Heart left ventricle (tissue), 13 donors: Measurements from ENCODE around the gene PCDHA2.

Experiments used
- CTCF ChIP-seq, 12 donors: fragments of 200-600 bp; sonication (generic) in 4 of 12; IDR thresholded peaks; one replicate each; pipeline versions ENCODE4 v1.5.0 to v1.8.0; 2018 to 2022; ENCODE audit warnings: antibody characterized with exemption in 12 of 12, mild to moderate bottlenecking in 5 of 12
- POLR2A ChIP-seq, 2 donors: fragments of 450-650 bp; IDR thresholded peaks; one replicate each; pipeline ENCODE4 v1.6.1; 2017; ENCODE audit warnings: antibody characterized with exemption in 2 of 2, mild to moderate bottlenecking in 2 of 2, moderate library complexity in 2 of 2
- donor health status: ischemic (EF 13 %, LVEDD 7.1; RV severe dilation, severe dysfunction).
- donor health status: DM: no; HTN: yes; CAD: no.
- donor health status: DM: no; HTN: no; CAD: no.
- donor health status: ischemic (EF 25% LVEDD 6.9; RV normal size, moderate dysfunction).
- donor health status: ischemic (EF 25% LVEDD 5.7; RV mildly dilated, moderate dysfunction).
- donor health status: ischemic (EF 35%, LVEDD 5.7; RV mildly dilated, moderate dysfunction).
- donor health status: nonischemic (EF 11% LVEDD 7.7; RV severe dilation, severe dysfunction).
- donor health status: DM: yes; HTN: yes; CAD: no.
- donor health status: PGD.
- donor health status: ischemic (EF 29% LVEDD 5.4; RV normal size, mild dysfunction).
- donor health status: nonischemic (EF 23%, LVEDD 6.1; RV moderate dilation, normal function).

- TF ChIP-seq CTCF (IDR thresholded peaks at IDR 0.05): peak in 5 of 12 donors; percentile 8 to 22 (median 20)
- no peak for TF ChIP-seq POLR2A (IDR thresholded peaks at IDR 0.05)
Measured at GRCh38 chr5:140840978-140841962, 46.6 kb downstream of the PCDHA2 start, which contains the start of gene PCDHA8.
